ENCODE results near the gene PODNL1.

PODNL1 gene

DNA sequence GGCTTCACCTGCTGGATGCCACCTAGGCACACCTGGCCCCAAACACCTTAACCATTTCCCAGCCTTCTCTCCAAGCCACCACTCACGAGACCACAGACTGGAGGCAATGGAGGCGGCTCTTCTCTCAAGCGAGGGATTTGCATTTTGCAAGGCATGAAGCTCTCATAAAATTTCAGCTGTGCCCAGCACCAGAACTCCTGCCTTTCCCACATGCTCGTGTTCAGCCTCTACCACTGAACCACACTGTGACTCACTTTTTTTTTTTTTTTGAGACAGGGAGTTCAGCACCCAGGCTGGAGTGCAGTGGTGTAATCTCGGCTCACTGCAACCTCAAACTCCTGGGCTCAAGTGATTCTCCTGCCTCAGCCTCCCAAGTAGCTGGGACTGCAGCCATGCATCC, 50.7 kb downstream of the PODNL1 start:
- no peak for DNase-seq

DNA sequence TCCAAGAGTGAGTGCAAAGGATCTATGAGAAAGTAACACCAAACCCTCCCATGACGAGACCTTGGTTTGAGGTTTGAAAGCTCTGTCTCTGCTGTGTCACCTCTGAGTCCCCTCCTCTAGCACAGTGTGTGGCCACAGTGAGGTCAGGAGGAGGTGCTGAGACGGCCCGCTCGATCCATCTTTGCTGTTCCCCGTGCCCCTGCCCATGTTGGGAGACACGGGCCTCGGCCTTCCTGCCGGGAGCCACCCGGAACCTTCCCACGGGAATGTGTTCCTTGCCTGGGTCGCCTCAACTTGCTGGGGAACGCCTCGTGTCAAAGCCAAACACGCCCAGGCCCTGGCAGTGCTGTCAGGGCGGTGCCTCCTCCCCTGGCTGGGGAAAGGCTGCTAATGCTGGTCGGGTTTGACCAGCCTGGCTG, 51.2 kb downstream of the PODNL1 start:
- DNase-seq = no peak

DNA sequence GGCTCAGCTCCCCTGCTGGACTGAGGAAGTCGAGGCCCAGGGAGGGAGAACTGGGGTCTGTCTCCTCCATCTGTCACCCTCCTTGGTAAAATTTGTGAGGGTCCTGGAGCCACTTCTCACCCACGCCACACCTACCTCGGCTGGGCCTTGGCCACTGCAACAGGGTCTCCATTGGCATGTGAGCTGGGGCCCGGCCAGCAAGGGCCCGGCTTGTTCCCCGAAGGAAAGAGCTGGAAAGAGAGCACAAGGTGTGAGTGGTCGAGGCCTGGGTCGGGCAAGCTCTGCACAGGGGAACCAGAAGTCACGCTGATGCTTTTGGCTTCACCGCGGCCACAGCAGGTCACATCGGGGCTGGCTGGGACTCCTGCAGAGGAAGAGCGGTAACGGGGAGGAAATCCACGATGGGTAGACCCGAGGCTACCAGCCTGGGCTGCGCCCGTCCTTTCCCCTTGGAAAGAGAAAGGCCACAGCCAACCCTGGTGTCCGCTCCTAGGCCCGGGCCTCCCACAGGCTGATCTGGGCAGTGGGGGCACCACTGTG, 52.3 kb downstream of the PODNL1 start:
- DNase-seq = no peak

DNA sequence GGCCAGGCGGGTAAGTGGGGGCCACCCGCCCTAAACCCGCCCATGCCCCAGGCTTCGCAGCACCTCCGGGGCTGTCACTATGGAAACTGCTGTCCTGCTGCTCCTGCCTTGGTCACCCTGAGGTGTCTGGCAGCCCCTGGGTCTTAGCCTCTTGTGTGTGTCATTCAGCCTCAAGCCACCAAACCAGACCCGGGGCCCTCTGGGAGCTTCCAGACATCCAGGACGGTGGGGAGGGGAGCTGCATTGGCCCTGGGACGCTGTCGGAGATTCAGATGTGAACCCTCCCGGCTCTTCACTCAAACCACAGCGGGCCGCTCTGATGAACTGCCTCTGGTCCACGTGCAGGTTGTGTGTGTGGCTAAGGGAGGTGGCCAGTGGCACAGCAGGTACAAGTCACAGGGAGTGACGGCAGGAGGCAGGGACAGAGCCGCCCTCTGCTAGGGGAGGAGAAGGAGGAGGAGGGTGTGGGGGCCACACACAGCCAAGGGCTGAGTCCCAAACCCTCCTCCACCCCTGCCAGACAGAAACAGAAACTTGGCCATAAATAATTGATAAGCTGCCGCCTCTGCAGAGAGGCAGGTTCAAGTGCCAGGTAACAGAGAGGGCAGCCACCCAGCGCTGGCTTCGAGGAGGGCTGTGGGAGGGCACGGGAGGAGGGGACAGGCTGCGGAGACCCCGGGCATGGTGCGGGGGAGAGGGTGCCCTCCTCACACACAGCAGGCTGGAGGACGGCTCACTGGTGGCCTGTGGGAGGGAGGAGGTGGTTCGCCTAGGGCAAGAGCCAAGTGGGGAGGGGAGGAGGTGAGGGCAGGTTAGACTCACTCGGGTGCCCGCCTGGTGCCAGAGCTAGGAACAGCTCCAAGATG, 53.3 kb downstream of the PODNL1 start:
- DNase-seq = no peak

DNA sequence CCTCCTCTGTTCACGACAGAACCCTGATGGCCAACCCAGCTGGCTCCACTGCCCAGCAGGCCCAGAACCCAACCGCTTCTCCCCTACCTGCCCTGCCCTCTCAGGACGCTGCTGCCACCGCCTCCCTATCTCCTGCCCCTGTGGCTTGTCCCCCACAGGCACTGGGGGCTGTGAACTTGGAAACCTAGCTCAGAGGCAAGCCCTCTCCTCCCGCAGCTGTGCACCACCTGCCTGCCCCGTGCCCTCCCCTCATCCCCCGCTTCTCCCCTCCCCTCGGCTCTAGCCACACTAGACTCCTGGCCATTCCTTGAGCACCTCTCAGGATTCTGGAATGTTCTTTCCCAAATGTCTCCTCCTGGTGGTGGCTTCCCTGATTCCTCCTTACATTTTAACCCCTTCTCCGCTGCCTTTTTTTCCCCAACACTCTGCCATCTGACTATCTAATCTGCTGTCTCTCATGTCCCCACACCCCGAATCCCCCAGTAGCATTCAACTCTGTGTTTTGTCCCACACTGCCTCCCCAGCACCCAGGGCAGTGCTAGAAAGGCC, 54.6 kb downstream of the PODNL1 start:
- no peak for DNase-seq

DNA sequence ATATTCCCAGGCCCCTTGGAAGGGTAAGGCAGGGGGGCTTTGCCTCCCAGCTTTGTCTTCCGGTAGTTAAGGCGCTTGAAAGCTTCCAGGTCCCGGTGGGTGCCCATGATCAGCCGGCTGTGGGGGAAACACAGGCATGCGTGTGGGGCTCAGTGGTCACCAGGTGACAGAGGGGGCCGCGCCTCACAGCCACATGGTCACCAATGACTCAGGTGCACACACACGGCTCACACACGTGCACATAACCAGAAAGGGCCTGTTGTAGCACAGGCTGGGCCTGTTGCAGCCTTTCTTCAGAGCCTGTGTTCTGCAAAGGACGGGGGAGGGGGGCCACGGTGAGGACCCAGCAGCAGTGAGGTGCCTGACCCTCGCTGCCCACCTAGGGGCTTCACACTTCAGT, 55.4 kb downstream of the PODNL1 start:
- no peak for DNase-seq

DNA sequence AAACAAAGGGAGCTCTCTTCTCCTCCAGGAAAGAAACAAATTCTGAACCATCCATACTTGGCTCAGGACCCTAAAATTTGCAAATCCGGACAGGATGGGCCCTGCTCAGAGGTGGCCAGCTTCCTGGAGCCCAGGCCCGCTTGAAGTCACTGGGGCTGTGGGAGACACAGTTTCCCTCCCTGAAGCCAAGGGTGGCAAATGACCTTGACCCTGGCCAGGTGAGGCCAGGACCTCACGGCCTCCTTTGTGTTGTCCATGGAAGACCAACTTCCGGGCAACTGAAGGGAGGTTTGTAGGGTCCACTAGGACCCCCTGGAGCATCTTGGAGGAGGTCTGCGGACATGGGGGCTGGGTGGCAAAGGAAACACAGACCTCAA, 55.8 kb downstream of the PODNL1 start:
- no peak for DNase-seq

DNA sequence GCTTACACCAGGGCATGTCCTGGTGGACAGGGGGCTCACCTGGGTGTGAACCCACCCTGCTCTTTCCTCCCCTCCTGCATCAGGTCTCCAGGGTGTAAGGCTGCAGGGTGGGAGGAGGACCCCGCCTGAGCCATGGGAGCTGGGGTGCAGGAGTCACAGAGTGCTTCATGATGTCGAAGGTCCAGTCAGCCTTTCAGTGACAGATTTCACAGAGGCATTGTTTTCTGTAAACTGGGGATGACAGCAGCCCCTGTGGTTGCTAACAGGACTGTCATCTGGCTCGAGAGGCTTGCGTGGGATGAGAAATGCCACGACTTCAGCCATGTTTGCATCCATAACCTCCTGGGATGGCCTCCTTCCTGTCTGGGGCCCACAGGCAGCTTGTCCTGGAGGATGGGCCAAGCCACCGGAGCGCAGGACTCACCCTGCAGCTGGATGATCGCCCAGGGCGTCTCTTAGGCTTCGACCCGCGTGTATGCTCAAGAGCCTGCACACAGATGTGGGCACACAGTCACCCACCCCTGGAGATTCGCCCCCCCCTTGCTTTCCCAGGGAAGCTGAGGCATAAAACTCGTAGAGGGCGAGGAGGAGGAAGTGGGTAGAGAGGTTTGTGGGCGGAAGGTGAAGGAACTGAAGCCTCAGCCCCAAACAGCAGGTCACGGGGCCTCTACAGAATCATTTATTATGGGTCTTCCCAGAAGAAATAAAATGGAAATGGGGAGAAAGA, 56.4 kb downstream of the PODNL1 start:
- DNase-seq = no peak

DNA sequence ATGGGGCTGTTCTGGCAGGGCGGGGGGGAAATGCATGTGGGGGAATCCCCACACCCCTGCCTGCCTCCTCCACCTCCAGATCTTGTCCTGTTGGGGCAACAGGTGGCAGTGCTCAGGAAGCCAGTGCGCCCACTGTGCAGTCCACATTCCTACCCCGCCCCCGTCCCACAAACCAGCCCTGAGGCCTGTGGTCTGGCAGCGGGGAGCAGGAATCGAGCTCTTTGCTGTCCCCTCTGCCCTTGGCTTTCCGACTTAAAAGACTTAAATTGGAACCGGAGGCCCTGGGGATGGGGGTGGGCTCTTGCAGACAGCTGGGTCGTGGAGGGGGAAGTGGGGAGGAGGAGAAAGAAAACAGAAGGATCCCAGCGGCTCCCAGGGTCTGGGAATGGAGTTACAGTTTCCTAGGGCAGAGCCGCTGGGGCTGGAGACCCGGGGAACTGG, 56.9 kb downstream of the PODNL1 start:
- DNase-seq = no peak
